ENCODE measurements around the gene PRLH.
"Not testable (repeated sequence)": the region's sequence is repeated elsewhere in the genome, so short reads cannot be mapped to it uniquely, and the experiment has no call there.

Gene PRLH

DNA sequence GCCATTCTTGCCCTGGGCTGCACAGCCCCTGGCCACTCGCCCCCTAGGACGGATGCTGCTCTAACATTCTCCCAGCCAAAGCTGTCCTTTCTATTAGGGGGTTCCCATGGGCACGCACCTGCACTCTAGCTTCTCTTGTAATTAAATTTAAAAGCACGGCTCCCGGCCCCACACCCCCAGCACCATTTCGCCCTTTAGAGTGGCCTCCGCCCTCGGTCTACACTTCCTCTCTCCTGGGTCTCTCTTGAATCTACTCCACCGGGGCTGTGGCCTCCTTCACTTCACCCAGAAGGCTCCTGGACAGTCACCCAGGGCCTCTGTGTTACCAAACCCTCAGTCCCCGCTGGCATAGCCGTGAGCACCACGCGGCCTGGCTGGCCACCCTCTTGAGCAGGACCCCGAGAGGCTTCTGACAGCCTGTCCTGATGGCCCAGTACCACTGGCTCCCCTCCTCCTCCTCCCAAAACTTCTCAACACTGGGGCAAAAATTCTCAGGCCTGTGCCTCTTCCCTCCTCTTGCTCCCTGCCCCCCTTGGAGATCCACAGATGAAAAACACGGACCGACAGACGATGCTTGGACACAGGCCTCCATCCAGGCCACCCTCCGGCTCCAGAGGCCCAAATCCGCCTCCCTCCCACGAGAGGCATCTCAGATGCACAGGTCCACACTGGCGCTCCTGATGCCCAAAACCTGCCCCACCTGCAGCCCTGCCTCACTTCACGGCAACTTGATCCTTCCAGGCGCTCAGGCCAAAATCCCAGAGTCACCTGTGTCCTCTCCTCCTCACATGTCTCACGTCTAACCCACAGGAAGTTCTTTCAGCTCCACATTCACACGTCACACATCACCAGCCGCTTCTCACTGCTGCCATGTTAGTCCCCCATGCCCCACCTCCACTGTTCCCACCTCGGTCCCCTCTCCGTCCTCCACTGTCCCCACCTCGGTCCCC, 31.1 kb downstream of the PRLH start:
- in situ Hi-C loops (cut with HindIII; ENCODE audit: low sequenced_read_pairs): no loop called here

DNA sequence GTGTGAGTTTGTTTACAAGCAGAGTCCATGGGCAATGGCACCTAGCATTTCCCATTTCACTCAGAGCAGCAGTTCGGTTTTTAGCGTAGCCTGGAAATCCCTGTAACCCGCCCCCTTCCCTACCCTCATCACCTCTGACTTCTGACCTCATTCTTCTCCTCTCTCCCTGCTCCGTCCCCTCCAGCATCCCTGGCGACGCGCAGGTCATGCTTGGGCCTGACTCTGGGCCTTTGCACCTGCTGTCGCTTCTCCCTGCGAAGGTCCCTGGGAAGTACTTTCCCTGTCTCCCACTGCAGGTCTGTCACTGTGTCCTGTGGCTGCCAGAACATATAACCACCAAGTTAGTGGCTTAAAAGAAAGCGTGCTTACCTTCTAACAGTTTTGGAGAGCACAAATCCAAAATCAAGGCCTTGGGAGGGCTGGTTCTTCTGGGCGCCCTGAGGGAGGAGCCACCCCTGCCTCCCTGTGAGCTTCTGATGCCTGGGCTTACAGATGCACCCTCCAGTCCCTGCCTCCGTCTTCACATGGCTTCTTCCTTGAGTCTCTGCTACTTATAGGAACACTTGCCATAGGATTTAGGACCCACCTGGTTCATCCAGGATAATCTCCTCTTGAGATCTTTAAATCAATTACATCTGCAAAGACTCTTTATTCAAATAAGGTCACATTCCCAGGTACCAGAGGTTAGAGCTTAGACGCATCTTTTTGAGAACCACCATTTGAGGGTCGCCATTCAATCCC, 32.3 kb downstream of the PRLH start:
- in situ Hi-C loops (cut with HindIII; ENCODE audit: low sequenced_read_pairs): no loop called here

DNA sequence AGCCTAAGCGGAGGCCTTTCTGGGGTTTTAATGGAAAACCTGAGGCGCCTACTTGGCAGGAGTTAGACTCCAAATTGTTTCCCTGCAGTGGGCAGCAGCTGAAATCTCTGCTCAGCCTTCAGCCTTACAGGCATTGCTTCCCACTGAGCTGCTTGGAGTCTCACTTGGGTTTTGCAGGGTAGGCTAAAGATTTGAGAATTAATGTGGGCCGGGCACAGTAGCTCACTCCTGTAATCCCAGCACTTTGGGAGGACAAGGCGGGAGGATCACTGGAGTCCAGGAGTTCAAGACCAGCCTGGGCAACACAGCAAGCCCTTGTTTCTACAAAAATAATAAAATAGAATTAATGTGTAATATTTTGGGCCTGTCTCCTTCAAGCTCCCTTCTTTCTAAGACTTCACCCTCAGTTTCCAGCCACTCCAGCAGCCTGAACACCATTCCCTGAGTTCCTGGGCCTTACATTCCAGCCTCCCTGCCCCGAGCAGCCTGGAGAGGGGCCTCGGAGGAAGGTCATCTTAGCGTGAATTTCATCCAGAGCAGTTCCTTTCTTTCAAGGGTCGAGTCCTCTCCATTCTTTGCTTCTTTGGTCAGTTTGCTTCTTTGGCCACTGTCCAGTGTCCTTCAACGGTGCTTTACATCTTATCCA, 33.2 kb downstream of the PRLH start:
- in situ Hi-C loops (cut with HindIII; ENCODE audit: low sequenced_read_pairs): loop anchor here (5.0 kb wide), 3 partner anchors 43 to 158 kb away; no protein-coding TSS in a partner anchor

DNA sequence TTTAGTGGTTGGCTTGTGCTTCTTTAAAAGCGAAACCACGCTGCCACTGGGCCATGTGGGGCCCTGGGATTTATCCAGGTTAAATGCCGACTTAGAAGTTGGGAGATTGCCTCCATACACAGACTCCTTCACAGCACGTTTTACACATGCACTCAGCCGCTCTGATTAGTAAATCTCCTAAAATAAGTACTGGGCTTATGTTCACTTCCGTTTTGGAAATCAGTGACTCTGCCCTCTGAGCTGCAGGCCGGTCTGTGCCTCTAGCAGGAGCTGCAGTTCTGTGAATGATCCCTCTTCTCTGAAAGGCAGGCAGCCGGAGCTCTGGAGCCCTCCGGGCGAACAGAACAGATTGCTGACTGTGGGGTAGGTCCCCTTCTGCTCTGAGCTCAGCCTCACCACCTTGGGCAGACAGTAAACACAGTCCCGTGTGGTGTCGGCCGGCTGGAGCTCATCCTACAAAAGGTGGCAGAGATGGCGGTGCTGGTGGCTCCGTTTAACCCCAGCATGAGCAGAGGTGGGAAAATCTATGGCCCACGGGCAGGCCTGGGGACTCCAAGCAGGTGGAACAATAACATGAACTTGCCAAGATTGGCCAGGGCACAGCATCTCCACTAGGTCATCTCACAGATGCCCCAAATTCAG, 34.0 kb downstream of the PRLH start:
- in situ Hi-C loops (cut with HindIII; ENCODE audit: low sequenced_read_pairs): loop anchor here (5.0 kb wide), 3 partner anchors 42 to 157 kb away; no protein-coding TSS in a partner anchor

DNA sequence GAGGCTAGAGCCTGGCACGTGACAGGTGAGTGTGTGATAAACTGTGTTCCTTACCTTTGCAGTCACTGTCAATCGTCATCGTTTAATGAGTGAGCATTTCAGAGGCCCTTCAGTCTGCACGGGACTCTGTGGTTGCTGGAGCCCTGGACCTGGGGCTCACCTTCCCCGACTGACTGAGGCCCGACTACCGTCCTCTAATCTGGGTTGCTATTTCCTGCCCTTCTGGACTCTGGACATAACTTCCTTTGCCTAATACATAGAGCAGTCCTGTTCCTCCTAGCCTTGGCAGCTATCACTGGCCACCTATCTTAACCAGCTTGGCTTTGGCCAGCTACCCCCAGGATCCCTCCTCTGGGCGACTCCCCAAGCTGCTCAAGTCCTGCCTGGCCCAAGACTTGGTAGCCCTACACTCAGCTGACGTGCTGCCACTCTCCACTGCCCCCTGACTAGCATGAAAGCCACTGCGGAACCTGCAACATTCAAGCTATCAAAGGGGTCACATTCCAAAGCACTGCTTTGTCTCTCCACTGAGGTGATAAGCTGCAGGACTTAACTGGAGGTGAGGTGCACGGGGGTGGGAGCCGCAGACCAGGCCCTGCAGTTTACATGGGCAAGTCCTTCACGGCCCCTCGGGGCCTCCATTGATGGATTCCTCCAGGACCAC, 35.2 kb downstream of the PRLH start:
- in situ Hi-C loops (cut with HindIII; ENCODE audit: low sequenced_read_pairs): loop anchor here (5.0 kb wide), 3 partner anchors 41 to 156 kb away; no protein-coding TSS in a partner anchor

DNA sequence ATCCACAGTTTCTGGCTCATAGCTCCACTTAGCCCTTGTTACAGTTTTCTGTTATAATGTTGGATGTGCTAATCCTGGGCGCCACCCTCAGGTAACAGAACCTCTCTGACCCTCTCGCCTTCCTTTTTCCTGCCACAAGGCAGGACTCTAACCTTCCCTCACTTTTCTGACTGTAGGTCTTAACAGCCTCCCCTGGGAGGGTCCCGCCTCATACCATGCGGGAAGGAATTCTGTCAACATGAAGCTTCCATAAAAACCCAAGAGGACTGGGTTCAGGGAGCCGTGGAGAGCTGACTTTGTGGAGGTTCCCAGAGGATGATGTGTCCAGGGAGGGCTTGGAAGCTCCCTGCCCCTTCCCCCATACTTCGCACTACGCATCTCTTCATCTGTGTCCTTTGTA, 36.0 kb downstream of the PRLH start:
- in situ Hi-C loops (cut with HindIII; ENCODE audit: low sequenced_read_pairs): loop anchor here (5.0 kb wide), 3 partner anchors 40 to 155 kb away; no protein-coding TSS in a partner anchor

DNA sequence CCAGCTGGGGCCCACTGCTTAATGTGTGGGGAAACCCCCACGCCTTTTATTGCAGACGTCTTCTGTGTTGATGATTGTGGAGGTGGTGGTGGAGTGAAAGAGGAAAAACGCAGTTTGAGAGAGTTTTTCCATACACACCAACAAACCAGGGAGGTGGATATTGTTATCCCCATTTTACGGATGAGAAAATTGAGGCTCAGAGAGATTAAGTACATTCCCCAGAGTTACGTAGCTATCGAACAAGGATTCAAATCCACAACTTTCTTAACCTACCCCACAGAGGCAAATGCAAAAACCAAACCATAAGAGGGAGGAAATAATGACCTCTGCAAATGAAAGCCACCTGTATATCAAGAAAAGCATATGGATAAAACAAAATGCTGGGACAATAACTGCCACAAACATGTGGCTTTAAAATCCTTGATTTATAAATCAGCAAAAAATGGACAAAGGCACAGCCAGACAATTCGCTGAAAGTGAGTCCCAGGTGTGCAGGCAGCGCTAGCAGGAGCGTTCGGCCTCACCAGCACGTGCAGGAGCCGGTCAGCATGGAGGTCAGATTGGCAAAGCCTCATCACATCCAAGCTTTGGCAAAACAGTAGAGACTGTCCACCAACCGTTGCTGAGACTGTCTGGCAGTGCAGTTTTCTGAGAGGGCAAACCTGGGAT, 36.8 kb downstream of the PRLH start:
- in situ Hi-C loops (cut with HindIII; ENCODE audit: low sequenced_read_pairs): loop anchor here (5.0 kb wide), 3 partner anchors 39 to 154 kb away; no protein-coding TSS in a partner anchor

DNA sequence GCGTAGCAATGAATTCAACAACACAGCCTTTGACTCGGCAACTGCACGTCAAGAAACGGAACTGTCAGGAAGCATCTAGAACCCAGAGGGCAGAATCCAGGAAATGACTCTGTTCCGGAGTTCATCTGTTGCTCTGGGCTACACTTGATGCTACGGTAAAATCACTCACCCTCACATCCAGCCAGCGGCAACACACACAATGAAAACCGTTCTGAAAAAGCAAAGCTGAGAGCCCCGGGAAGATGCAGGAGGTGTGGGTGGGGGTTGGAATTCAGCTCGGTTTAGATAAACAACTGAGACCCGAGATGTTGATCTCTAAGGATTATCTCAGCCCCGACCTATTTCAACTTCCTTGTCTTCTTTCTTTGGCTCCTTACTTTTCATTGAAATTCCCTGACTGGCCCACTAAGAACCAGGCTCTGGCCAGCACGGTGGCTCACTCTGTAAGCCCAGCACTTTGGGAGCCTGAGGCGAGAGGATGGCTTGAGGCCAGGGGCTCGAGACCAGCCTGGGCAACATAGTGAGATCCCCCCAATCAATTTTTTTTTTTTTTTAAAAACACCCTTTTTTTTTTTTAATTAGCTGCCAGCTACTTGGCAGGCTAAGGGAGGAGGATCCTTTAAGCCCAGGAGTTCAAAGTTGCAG, 37.5 kb downstream of the PRLH start:
- in situ Hi-C loops (cut with HindIII; ENCODE audit: low sequenced_read_pairs): loop anchor here (5.0 kb wide), 3 partner anchors 38 to 153 kb away; no protein-coding TSS in a partner anchor

DNA sequence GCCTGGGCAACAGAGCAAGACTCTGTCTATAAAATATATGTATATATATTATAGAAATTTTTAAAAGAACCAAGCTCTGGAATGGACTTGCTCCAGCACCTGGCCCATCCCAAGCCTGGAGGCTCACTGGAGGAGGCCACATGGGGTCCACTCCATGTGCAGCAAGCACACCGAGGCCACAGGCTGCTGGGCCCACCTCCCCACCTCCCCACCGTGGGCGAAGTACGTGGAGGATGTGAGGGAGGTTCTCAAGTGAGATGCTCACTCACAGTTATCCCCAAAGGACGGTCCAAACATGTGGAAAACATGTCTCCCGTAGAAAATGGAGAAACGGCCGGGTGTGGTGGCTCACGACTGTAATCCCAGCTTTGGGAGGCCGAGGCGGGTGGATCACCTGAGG, 38.0 kb downstream of the PRLH start:
- in situ Hi-C loops (cut with HindIII; ENCODE audit: low sequenced_read_pairs): loop anchor here (5.0 kb wide), 3 partner anchors 38 to 153 kb away; no protein-coding TSS in a partner anchor

DNA sequence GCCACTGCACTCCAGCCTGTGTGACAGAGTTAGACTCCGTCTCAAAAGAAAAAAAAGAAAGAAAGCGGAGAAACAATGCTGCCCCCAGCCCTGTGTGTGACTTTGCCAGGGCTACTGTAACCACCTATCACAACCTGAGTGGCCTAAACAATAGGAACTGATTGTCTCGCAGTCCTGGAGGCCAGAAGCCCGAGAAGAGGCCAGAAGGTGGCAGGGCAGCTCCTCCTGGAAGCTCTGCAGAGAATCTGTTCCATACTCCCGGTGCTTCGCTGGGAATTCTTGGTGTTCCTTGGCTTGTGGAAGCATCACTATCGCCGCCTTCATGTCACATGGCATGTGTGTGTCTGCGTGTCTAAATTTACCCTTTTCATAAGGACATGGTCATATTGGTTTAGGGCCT, 38.6 kb downstream of the PRLH start:
- in situ Hi-C loops (cut with HindIII; ENCODE audit: low sequenced_read_pairs): loop anchor here (5.0 kb wide), 3 partner anchors 37 to 152 kb away; no protein-coding TSS in a partner anchor

DNA sequence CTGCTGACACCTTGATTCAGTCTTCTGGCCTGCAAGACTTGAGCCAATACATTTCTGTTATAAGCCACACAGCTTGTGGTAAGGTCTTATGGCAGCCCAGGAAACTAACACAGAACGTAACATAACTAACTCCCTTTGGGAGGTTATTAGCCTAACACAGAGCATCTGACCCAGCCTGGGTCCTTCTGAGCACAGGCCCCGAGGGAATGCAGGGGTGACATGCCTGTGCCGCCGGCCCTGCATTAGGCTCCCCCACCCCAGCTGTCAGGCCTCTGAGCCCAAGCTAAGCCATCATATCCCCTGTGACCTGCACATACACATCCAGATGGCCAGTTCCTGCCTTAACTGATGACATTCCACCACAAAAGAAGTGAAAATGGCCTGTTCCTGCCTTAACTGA, 40.1 kb downstream of the PRLH start:
- in situ Hi-C loops (cut with HindIII; ENCODE audit: low sequenced_read_pairs): not testable (repeated sequence)

DNA sequence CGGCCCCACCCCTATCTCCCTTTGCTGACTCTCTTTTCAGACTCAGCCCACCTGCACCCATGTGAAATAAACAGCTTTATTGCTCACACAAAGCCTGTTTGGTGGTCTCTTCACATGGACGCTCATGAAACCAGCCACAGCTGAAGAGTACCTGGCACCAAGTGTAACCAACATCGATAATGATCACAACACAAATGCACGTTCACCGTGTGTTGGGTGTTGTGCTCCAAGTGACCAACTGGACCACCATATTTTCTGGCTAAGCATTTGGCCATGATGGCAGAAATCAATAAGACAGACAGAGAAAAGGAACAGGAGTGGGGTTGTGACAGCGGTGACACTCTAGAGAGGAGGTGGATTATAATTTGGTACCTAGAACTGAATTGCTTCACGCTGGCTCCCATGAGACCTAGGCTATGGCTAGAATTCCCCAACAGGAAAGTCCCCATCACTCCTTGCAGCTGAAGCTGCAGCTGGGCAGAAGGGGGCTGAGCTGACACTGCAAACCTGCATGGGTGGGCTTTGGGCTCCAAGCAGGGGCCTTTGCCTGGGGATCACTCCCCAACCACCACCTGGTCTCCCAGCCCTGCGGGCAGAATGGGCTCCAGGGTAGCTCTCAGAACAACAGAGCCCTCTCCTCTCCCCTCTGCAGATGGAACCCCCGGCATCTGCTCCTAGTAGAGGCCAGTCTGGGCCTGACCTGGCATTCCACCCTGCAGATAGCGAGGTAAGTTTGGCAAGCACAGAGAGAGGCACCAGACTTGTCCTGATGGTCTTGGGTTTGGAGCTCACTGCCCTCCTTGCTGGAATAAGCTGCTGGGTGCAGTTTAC, 46.4 kb downstream of the PRLH start:
- in situ Hi-C loops (cut with HindIII; ENCODE audit: low sequenced_read_pairs): no loop called here

DNA sequence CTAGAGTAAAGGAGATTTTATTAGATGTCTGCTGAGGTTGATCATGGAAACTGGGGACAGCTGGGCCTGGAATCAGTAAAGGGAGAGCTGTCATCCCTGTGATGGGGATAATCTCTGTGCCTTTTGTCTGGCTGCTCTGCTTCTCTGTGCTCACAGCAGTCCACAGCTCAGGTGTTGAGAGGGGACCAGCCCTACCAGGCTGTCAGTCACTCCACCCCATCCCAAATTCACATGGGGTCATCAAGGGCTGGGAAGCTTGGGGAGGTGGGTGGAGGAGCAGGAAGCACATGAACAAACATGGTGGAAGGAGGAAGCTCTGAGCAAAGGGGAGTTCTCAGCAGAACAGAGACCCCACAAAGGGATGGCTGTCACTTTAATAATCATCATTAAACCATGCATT, 47.3 kb downstream of the PRLH start:
- in situ Hi-C loops (cut with HindIII; ENCODE audit: low sequenced_read_pairs): no loop called here

DNA sequence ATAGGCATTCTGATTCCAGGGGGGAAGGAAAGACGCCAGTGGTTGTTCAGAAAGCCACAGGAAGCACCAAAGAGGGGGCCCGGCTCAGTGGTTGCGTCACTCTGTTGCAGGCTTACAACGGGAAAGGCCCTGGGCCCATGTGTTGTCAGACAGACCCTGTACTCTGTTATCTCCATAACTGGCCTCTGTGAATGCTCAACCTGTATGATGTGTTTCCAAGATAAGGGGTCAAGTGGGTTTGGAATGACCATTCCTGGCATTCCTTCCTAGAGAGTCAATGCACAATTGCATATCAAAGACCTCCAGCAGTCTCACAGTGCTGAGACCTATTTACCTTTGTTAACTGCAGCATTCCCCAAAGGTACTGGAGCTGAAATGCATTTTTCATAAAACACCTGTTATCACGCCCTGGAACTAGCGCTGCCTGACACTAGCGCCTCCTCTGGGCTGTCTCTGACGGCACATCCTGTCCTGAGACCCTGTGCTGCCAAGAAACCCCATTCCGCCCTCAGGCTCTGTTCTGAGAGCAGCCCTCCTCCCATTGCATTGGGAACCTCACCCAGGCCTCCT, 47.9 kb downstream of the PRLH start:
- in situ Hi-C loops (cut with HindIII; ENCODE audit: low sequenced_read_pairs): no loop called here

DNA sequence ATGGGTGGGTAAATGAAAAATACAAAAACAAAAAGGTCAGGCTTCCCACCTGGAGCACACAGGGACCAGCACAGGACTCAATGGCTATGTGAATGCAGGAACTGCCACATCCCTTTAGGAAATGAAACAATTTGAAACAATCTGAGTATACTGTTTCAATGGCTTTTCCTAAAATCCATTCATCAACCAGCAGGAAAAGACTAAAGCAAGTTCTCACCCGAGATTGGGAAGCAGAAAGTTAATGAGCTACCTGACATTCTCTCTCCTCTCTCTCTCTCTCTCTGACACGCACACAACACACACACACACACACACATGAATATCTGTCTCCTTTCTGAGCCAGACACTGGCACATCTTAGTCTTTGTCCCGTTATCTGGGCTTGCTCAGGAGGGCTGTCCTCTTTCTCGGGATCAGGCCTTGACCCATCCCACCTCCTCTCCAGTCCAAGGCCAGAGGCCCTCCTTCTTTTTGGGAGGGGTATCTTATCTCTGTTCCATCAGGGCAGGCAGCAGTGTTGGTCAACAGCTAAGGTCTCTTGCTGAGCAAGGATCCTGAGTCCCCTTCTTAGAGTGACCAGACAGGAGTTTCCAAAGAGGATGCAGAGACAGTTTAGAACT, 49.4 kb downstream of the PRLH start:
- in situ Hi-C loops (cut with HindIII; ENCODE audit: low sequenced_read_pairs): no loop called here

DNA sequence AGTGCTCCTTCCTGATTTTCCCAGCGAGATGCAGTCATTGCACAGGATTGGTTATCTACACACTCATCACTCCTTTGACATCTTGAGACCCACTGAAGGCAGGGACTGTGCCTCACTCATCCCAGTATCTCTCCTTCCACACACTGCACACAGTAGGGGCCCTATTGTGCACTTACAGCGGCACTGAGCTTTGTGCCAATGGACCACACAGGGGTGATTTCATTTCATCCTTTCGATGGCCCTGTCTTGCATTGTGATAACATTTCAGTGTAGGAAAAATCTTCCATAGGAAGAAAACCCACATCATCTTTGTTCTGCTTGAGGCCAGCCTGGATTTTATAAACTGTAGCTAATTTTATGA, 50.0 kb downstream of the PRLH start:
- in situ Hi-C loops (cut with HindIII; ENCODE audit: low sequenced_read_pairs): no loop called here
